Prostate gland (tissue), 2 donors: ENCODE results near the gene SLC30A10. TPM values are rescaled to one million over a fixed set of nuclear protein-coding genes. Genes with fewer than 3 reads are reported as not detected.

Experiments used
- DNase-seq: peaks from one replicate; pipeline ENCODE4 v3.0.0-alpha.2; 2019; ENCODE audit warnings: low spot score
- H3K27ac ChIP-seq, 2 donors: fragments of 200-600 bp; sonication (generic); 2 replicates each; pipeline ENCODE4 v1.5.1; 2017 to 2019
- H3K27me3 ChIP-seq: fragments of 200-600 bp; sonication (generic); replicated peaks from 2 replicates; pipeline ENCODE4 v1.5.1; 2019; ENCODE audit not compliant: insufficient read depth
- H3K36me3 ChIP-seq, 2 donors: fragments of 200-600 bp; sonication (generic); 1 replicate in 1 of 2; 2 replicates in 1 of 2; pipeline versions ENCODE4 v1.5.1 to v1.8.1; 2017 to 2019
- H3K4me1 ChIP-seq: fragments of 200-600 bp; sonication (generic); replicated peaks from 2 replicates; pipeline ENCODE4 v1.5.1; 2019
- H3K4me3 ChIP-seq, 2 donors: fragments of 200-600 bp; sonication (generic); 2 replicates each; pipeline ENCODE4 v1.5.1; 2017 to 2019
- H3K9me3 ChIP-seq: fragments of 200-600 bp; sonication (generic); 2 replicates; pipeline ENCODE4 v1.5.1; 2017
- CTCF ChIP-seq, 4 experiments: fragments of 200-600 bp in 2 of 4; fragments of 450-650 bp in 2 of 4; sonication (generic) in 2 of 4; IDR thresholded peaks; 1 replicate in 3 of 4; 2 replicates in 1 of 4; pipeline ENCODE4 v1.5.1; 2016 to 2019; ENCODE audit warnings: antibody characterized with exemption in 4 of 4, mild to moderate bottlenecking in 2 of 4, moderate library complexity in 2 of 4
- POLR2A ChIP-seq: fragments of 450-650 bp; IDR thresholded peaks from one replicate; pipeline ENCODE4 v1.6.1; 2016; ENCODE audit warnings: antibody characterized with exemption, mild to moderate bottlenecking
- POLR2AphosphoS5 ChIP-seq: sonication (generic); formaldehyde crosslinking; IDR thresholded peaks from one replicate; pipeline ENCODE4 v1.6.1; 2017; ENCODE audit warnings: antibody characterized with exemption
- WGBS: methylation state at CpG from one replicate; pipeline ENCODE4 v1.1.5; 2018; 5-methylcytosine and 5-hydroxymethylcytosine counted together
- intact Hi-C: fragments of 100-400 bp; cut with DNase I; formaldehyde crosslinking; loops from one replicate; pipeline ENCODE4 v1.14.2; 2022
- total RNA-seq, 2 donors: library from RNA; depleted of rRNA; stranded (reverse); fragments of >200 nt; gene quantifications; one replicate each; pipeline ENCODE4 v1.1.0, GENCODE V29; 2016

Gene SLC30A10
- total RNA-seq, 2 donors from 2014 or later: 0.18 to 1.4 TPM

- intact Hi-C loops: no loop called here
- DNase-seq: no peak
- Histone ChIP-seq H3K9me3 (no peaks in the 10 kb centered on the region), H3K27ac (no peak overlapping the region), H3K4me1 (no peaks in the 10 kb centered on the region), H3K27me3 (no peaks in the 10 kb centered on the region), H3K36me3 (no peaks in the 10 kb centered on the region), H3K4me3 (no peak overlapping the region)
- TF ChIP-seq POLR2AphosphoS5 (no peak), CTCF (IDR thresholded peaks at IDR 0.05) (no peak), POLR2A (no peak)
- WGBS: 94% methylated on average over 4 of the region's 4 CpGs
These were observed 22.8 kb downstream of the SLC30A10 start for GRCh38 chr1:219905524-219905923.

DNA sequence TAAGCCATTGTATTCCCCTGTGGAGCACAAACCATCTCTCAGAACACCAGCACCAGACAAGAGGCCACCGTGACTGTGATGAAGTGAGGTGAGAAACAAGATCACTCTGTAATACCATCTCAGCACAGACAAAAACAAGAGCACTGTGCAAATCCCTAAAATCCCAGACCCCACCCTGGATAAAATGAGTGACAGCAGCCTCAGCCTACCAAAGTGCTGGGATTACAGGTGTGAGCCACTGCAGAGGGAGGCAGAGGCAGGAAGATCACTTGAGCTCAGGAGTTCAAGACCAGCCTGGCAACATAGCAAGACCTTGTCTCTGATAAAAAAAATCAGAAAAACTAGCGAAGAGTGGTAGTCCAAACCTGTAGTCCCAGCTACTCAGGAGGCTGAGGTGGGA is 23.4 kb downstream of the SLC30A10 start:
- no peak overlapping the region for H3K4me3 ChIP-seq
- H3K4me1 ChIP-seq: no peaks in the 10 kb centered on the region
- no peak overlapping the region for H3K27ac ChIP-seq
- 91% methylated on average over 2 of the region's 2 CpGs for WGBS
- no peaks in the 10 kb centered on the region for H3K27me3 ChIP-seq
- TF ChIP-seq POLR2A: no peak
- no peak for TF ChIP-seq CTCF (IDR thresholded peaks at IDR 0.05)
- no peak for TF ChIP-seq POLR2AphosphoS5
- H3K9me3 ChIP-seq: no peaks in the 10 kb centered on the region
- intact Hi-C loops: no loop called here
- H3K36me3 ChIP-seq: no peaks in the 10 kb centered on the region
- DNase-seq: no peak

DNA sequence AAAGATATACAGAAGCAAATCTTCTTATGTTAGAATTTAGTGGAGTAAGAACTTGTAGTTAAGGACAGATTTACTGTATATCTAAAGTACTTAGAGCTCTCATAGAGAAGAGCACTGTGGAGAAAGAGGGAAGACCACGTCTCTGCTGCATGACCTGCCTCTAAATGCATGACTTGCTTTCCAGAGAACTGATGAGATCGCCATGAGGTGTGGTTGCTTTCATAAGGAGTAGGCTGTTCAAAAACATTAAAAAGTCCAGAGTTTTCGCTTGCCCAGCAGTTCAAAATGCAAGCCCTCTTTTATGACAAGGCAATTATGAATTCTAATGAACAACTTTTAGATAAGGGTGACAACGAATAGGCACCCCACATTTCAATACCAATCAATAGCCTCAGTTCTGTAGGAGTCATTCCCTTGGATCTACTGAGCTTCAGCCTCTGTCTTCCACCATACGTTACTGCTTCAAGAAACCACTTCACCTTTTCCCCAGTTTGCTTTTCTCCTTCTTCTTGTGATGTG is 24.9 kb downstream of the SLC30A10 start:
- no peak overlapping the region for H3K27ac ChIP-seq
- H3K9me3 ChIP-seq: no peaks in the 10 kb centered on the region
- DNase-seq: no peak
- intact Hi-C loops: no loop called here
- H3K4me3 ChIP-seq: no peak overlapping the region
- WGBS: 91% methylated on average over 5 of the region's 5 CpGs
- H3K36me3 ChIP-seq: no peaks in the 10 kb centered on the region
- no peak for TF ChIP-seq CTCF (IDR thresholded peaks at IDR 0.05)
- no peak for TF ChIP-seq POLR2A
- no peaks in the 10 kb centered on the region for H3K4me1 ChIP-seq
- no peaks in the 10 kb centered on the region for H3K27me3 ChIP-seq

GRCh38 chr1:219902951-219903350 is 25.4 kb downstream of the SLC30A10 start:
- no peak for TF ChIP-seq POLR2A
- no peak for TF ChIP-seq POLR2AphosphoS5
- TF ChIP-seq CTCF (IDR thresholded peaks at IDR 0.05): no peak
- whole genome bisulfite sequencing: 93% methylated on average over 4 of the region's 4 CpGs
- Histone ChIP-seq H3K27ac (no peak overlapping the region), H3K27me3 (no peaks in the 10 kb centered on the region), H3K9me3 (no peaks in the 10 kb centered on the region), H3K36me3 (no peaks in the 10 kb centered on the region), H3K4me1 (no peaks in the 10 kb centered on the region), H3K4me3 (no peak overlapping the region)
- DNase-seq: no peak
- intact Hi-C loops: no loop called here

GRCh38 chr1:219900882-219901281 is 27.5 kb downstream of the SLC30A10 start:
- H3K4me1 ChIP-seq: no peaks in the 10 kb centered on the region
- intact Hi-C loops: no loop called here
- WGBS: 67% methylated on average over 1 of the region's 1 CpG

More at GRCh38 chr1:219900882-219901281, 27.5 kb downstream of the SLC30A10 start:
- no peaks in the 10 kb centered on the region for H3K9me3 ChIP-seq
- H3K4me3 ChIP-seq: no peak overlapping the region
- no peak for TF ChIP-seq POLR2A
- TF ChIP-seq CTCF (IDR thresholded peaks at IDR 0.05): no peak
- no peak for TF ChIP-seq POLR2AphosphoS5
- DNase-seq: no peak
- no peaks in the 10 kb centered on the region for H3K36me3 ChIP-seq
- H3K27me3 ChIP-seq: no peaks in the 10 kb centered on the region
- H3K27ac ChIP-seq: no peak overlapping the region
